GM12892 (cell line): Measurements from ENCODE around the gene GFOD2.

Experiments used
- POLR2A ChIP-seq: IDR thresholded peaks from 2 replicates; pipeline ENCODE4 v1.6.1; 2011; ENCODE audit warnings: low read depth, low read length, control low read depth
- POLR2AphosphoS5 ChIP-seq: IDR thresholded peaks from 2 replicates; pipeline ENCODE4 v1.6.1; 2011; ENCODE audit warnings: low read depth, low read length, control low read depth
- TAF1 ChIP-seq: IDR thresholded peaks from 2 replicates; pipeline ENCODE4 v1.6.1; 2011; ENCODE audit warnings: low read depth, mild to moderate bottlenecking, control low read depth, low read length, borderline replicate concordance

GRCh38 chr16:67667817-67668494 lies 51.2 kb downstream of the GFOD2 start:
- TF ChIP-seq POLR2A (no peak), POLR2AphosphoS5 (no peak), TAF1 (no peak)
